ENCODE results near the gene TF.

DNA sequence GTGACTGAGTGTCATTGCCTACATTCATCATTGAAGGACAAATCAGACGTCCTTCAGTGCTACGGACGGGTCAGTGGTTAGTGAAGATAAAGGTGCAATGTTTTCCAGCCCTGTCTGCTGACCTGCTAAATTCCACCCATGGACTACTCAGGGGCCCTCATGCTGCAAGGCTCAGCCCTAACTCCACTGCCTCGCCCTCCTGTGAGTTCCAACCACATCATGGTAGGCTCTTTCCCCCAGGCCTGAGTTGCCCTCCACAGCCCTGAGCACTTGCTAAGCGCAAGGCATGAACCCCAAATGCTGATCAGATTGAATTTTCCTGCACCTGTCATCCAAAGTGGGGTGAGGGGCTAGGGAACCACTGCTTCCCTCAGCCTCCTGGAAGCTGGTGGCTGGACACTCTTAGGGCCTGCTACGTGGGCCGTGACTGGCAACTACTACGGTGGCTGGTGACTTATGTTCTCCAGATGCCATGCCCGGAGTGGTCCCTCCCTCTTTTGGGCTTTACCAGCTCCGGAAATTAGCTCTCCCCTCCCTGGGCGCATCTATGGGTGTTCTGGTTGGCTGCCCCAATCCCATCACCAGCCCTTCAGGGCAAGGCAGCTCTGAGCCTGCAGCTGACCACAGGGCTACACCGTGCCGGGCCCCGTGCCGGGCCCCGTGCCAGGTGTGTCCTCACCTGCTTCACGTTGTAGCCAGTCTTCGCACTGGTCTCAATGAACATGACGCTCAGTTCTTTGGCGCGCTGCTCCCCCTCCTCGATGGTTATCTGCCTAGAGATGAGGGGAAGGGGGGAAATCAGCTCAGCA lies 91.5 kb downstream of the TF start:
- TF ChIP-seq, protein P1, sequence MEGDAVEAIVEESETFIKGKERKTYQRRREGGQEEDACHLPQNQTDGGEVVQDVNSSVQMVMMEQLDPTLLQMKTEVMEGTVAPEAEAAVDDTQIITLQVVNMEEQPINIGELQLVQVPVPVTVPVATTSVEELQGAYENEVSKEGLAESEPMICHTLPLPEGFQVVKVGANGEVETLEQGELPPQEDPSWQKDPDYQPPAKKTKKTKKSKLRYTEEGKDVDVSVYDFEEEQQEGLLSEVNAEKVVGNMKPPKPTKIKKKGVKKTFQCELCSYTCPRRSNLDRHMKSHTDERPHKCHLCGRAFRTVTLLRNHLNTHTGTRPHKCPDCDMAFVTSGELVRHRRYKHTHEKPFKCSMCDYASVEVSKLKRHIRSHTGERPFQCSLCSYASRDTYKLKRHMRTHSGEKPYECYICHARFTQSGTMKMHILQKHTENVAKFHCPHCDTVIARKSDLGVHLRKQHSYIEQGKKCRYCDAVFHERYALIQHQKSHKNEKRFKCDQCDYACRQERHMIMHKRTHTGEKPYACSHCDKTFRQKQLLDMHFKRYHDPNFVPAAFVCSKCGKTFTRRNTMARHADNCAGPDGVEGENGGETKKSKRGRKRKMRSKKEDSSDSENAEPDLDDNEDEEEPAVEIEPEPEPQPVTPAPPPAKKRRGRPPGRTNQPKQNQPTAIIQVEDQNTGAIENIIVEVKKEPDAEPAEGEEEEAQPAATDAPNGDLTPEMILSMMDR (IDR thresholded peaks at IDR 0.05; ENCODE audit: low read depth, low read length): no peak
- no peak for TF ChIP-seq POLR2A (IDR thresholded peaks at IDR 0.05; ENCODE audit: extremely low read depth, insufficient read length)
